Measurements from ENCODE around the gene GABRG3.

- no peak for TF ChIP-seq CTCF (IDR thresholded peaks at IDR 0.05; ENCODE audit: low read depth, low read length, missing input control)
- TF ChIP-seq ZBTB33 (IDR thresholded peaks at IDR 0.05), result no peak
Measured at GRCh38 chr15:27123291-27123690, 152.3 kb downstream of the GABRG3 start.

Data from liver (tissue), 2 donors.